Lung (tissue), 12 donors: ENCODE measurements around the gene TMEM178B. TPM values are rescaled to one million over a fixed set of nuclear protein-coding genes. Genes with fewer than 3 reads are reported as not detected.

ENCODE experiments used
- ATAC-seq: fragments of 200-7000 bp; cut with Tn5 transposase; one replicate; pipeline ENCODE4 v1.9.1; 2020; ENCODE audit warnings: moderate number of reproducible peaks; ENCODE audit not compliant: insufficient read depth, low FRiP score
- DNase-seq, 3 donors: peaks; one replicate each; pipeline ENCODE4 v3.0.0-alpha.2; 2013 to 2017
- H3K27ac ChIP-seq, 2 donors: one replicate each; pipeline ENCODE4 v1.5.1; 2013; ENCODE audit warnings: mild to moderate bottlenecking in 2 of 2, moderate library complexity in 2 of 2, control low read depth in 1 of 2, inconsistent platforms in 1 of 2, low read depth in 1 of 2, low read length in 1 of 2
- H3K27me3 ChIP-seq, 3 donors: one replicate each; pipeline ENCODE4 v1.5.1; 2013; ENCODE audit warnings: low read length in 2 of 3; ENCODE audit not compliant: control insufficient read depth in 3 of 3, insufficient read depth in 3 of 3
- H3K36me3 ChIP-seq, 4 donors: one replicate each; pipeline ENCODE4 v1.5.1; 2013; ENCODE audit warnings: low read length in 4 of 4, mild to moderate bottlenecking in 1 of 4, moderate library complexity in 1 of 4; ENCODE audit not compliant: control insufficient read depth in 4 of 4, insufficient read depth in 4 of 4
- H3K4me1 ChIP-seq, 5 donors: one replicate each; pipeline ENCODE4 v1.5.1; 2013; ENCODE audit warnings: low read length in 5 of 5, mild to moderate bottlenecking in 2 of 5, moderate library complexity in 1 of 5; ENCODE audit not compliant: control insufficient read depth in 5 of 5, insufficient read depth in 5 of 5
- H3K4me3 ChIP-seq: one replicate; pipeline ENCODE4 v1.5.1; 2013; ENCODE audit warnings: mild to moderate bottlenecking, control low read depth, moderate library complexity
- H3K9ac ChIP-seq, 2 donors: one replicate each; pipeline ENCODE4 v1.5.1; 2013; ENCODE audit warnings: low read length in 2 of 2, control low read depth in 1 of 2; ENCODE audit not compliant: insufficient read depth in 1 of 2
- H3K9me3 ChIP-seq, 4 donors: one replicate each; pipeline ENCODE4 v1.5.1; 2013; ENCODE audit warnings: low read length in 3 of 4, mild to moderate bottlenecking in 1 of 4, moderate library complexity in 1 of 4; ENCODE audit not compliant: control insufficient read depth in 4 of 4, insufficient read depth in 3 of 4
- CTCF ChIP-seq: IDR thresholded peaks from 2 replicates; pipeline ENCODE4 v1.5.1; 2012; ENCODE audit warnings: mild to moderate bottlenecking; ENCODE audit errors: control extremely low read depth, extremely low read depth
- WGBS, 2 donors: extraction: QIAGEN DNeasy Blood & Tissue Kit; methylation state at CpG; one replicate each; pipeline ENCODE4 v1.1.7; 2013; 5-methylcytosine and 5-hydroxymethylcytosine counted together
- polyA plus RNA-seq, 2 donors: library from polyadenylated mRNA; stranded (reverse); fragments of 200-250 nt; gene quantifications; one replicate each; pipeline ENCODE4 v1.2.1, GENCODE V29; 2013
- total RNA-seq, 2 donors: library from RNA; depleted of rRNA in 1 of 2; stranded (reverse); fragments of >200 nt in 1 of 2; gene quantifications; one replicate each; pipeline ENCODE4 v1.2.1, GENCODE V29; 2014 to 2021
- donor health status: control.
- donor health status: control.
- donor health status: Bipolar disorder and iron deficiency.
- donor health status: healthy.
- donor health status: DM: yes; HTN: yes; CAD: no.

The TMEM178B gene
- total and polyA plus RNA-seq, 4 donors = 0.04 to 2.4 (median 0.48) TPM

DNA sequence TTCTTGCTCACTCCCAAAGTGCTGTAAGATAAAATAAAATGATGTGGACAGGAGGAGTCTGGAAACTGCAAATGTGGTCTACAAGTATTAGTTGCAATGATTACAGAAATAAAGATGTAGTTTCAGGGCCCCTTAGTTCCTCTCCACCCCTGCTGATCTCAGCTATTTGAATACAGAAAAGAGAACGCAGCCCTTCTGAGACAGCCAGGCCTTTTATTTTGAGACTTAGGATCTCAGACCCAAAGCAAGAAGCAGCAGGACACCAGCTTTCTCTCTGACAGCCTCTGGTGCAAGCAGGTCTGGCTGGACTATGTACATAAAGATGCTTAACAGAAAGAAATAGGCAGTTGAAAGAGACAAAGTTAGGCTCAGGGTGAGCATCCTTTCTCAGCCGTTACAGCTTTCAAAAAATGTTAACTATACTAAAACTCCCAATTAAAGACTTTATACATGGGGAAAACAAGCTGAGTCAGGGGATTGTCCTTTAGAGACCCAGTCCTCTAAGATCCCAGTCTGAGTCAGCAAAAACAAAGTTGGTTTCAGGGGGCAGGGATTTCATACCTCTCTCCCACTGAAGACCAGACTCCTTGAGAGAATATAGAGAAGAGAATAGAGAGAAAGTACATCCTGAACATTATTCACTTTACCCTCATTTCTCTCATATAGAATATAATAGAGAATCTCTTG lies 220.4 kb downstream of the TMEM178B start:
- Histone ChIP-seq H3K27ac (no peak overlapping the region), H3K9me3 (no peaks in the 10 kb centered on the region), H3K4me3 (no peak overlapping the region), H3K4me1 (peaks cover 0 to 2% (median 0%) of the 10 kb centered on the region in 5 donors), H3K36me3 (no peaks in the 10 kb centered on the region), H3K27me3 (no peaks in the 10 kb centered on the region), H3K9ac (no peak overlapping the region)
- no peak for DNase-seq
- TF ChIP-seq CTCF = no peak
- 77 to 78% methylated on average over 2 of the region's 2 CpGs for WGBS, 2 donors
- ATAC-seq = no peak

GRCh38 chr7:141295367-141295895 lies 221.6 kb downstream of the TMEM178B start:
- 55 to 58% methylated on average over 2 of the region's 2 CpGs for WGBS, 2 donors
- ATAC-seq (no peak), DNase-seq (no peak)
- Histone ChIP-seq H3K4me1 (peaks cover 0 to 2% (median 0%) of the 10 kb centered on the region in 5 donors), H3K4me3 (no peak overlapping the region), H3K9me3 (no peaks in the 10 kb centered on the region), H3K27me3 (no peaks in the 10 kb centered on the region), H3K36me3 (no peaks in the 10 kb centered on the region), H3K9ac (no peak overlapping the region), H3K27ac (no peak overlapping the region)
- TF ChIP-seq CTCF = no peak

DNA sequence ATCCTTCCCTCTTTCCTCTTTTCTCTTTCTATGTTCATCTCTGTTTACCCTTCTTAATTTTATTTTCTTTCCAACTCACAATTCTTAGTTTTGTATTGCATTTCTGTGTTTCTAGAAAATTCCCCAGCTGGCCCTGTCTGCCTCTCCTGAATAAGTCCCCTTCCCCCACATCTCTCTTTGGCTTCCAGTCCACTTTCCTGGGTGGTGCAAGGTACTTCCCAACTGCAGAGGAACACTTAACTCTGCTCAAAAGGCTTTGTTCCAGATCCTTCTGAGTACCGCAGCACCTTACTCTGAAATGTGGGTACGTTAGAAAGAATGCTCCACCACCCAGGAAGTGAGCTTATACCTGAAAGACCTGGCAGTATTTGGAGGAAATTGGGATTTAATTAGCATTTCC lies 227.0 kb downstream of the TMEM178B start:
- no peaks in the 10 kb centered on the region for H3K36me3 ChIP-seq
- TF ChIP-seq CTCF = no peak
- ATAC-seq (no peak), DNase-seq (no peak)
- peaks cover 0 to 2% (median 0%) of the 10 kb centered on the region in 4 donors for H3K9me3 ChIP-seq
- peaks cover 0 to 4% (median 0%) of the 10 kb centered on the region in 3 donors for H3K27me3 ChIP-seq
- WGBS, 2 donors = 58 to 75% methylated on average over 2 of the region's 2 CpGs
- no peak overlapping the region for H3K4me3 ChIP-seq
- no peaks in the 10 kb centered on the region for H3K4me1 ChIP-seq
- no peak overlapping the region for H3K9ac ChIP-seq
- no peak overlapping the region for H3K27ac ChIP-seq
